ENCODE data around the gene NAGLU.

NAGLU gene

GRCh38 chr17:42536048-42536371 is at the start of gene NAGLU:
NAGLU (plus strand) TSS chr17:42536241; CDS start chr17:42536273, 32 bp downstream.
- peaks cover 53% of the 10 kb centered on the region for H3K4me1 Mint-ChIP-seq
- peak within 1 kb of the TSS; percentile 85 for H3K4me3 Mint-ChIP-seq
- H3K27me3 Mint-ChIP-seq (ENCODE audit: low read depth, poor library complexity), result peaks cover 12% of the 10 kb centered on the region
- no peaks in the 10 kb centered on the region for H3K9me3 Mint-ChIP-seq
- no peak for TF ChIP-seq CTCF (IDR thresholded peaks at IDR 0.05)
- peaks cover 12% of the 10 kb centered on the region for H3K36me3 Mint-ChIP-seq (ENCODE audit: low read depth)
- peak; percentile 89 for DNase-seq
- H3K27ac Mint-ChIP-seq, result peak within 1 kb of the TSS; percentile 89

- peaks cover under 1% of the 10 kb centered on the region for H3K4me1 Mint-ChIP-seq
- TF ChIP-seq CTCF (IDR thresholded peaks at IDR 0.05), result no peak
- no peaks in the 10 kb centered on the region for H3K9me3 Mint-ChIP-seq
- H3K27me3 Mint-ChIP-seq (ENCODE audit: low read depth, poor library complexity), result no peaks in the 10 kb centered on the region
- H3K36me3 Mint-ChIP-seq (ENCODE audit: low read depth), result peaks cover 37% of the 10 kb centered on the region
- H3K27ac Mint-ChIP-seq, result no peak overlapping the region
- no peak overlapping the region for H3K4me3 Mint-ChIP-seq
- no peak for DNase-seq
These were observed 48.0 kb upstream of the NAGLU start for GRCh38 chr17:42488032-42488431.

GRCh38 chr17:42493319-42493718 is 42.7 kb upstream of the NAGLU start:
- Mint-ChIP-seq H3K36me3 (ENCODE audit: low read depth) (peaks cover 56% of the 10 kb centered on the region), H3K27me3 (ENCODE audit: low read depth, poor library complexity) (no peaks in the 10 kb centered on the region), H3K4me1 (peaks cover 15% of the 10 kb centered on the region), H3K27ac (peak overlapping the region; percentile 25), H3K4me3 (no peak overlapping the region), H3K9me3 (no peaks in the 10 kb centered on the region)
- TF ChIP-seq CTCF (IDR thresholded peaks at IDR 0.05), result no peak
- no peak for DNase-seq

GRCh38 chr17:42494673-42495072 is 41.4 kb upstream of the NAGLU start:
- DNase-seq, result no peak
- Mint-ChIP-seq H3K4me1 (peaks cover 15% of the 10 kb centered on the region), H3K27me3 (ENCODE audit: low read depth, poor library complexity) (no peaks in the 10 kb centered on the region), H3K9me3 (no peaks in the 10 kb centered on the region), H3K27ac (no peak overlapping the region), H3K36me3 (ENCODE audit: low read depth) (peaks cover 57% of the 10 kb centered on the region), H3K4me3 (no peak overlapping the region)
- no peak for TF ChIP-seq CTCF (IDR thresholded peaks at IDR 0.05)

GRCh38 chr17:42498828-42499227 is 37.2 kb upstream of the NAGLU start:
- H3K36me3 Mint-ChIP-seq (ENCODE audit: low read depth), result peaks cover 73% of the 10 kb centered on the region
- no peak overlapping the region for H3K27ac Mint-ChIP-seq

More at GRCh38 chr17:42498828-42499227, 37.2 kb upstream of the NAGLU start:
- TF ChIP-seq CTCF (IDR thresholded peaks at IDR 0.05), result no peak
- no peaks in the 10 kb centered on the region for H3K27me3 Mint-ChIP-seq (ENCODE audit: low read depth, poor library complexity)
- DNase-seq, result no peak
- no peak overlapping the region for H3K4me3 Mint-ChIP-seq
- no peaks in the 10 kb centered on the region for H3K9me3 Mint-ChIP-seq
- peaks cover 10% of the 10 kb centered on the region for H3K4me1 Mint-ChIP-seq

All from nephron progenitor cell (in vitro differentiated cells).